CD4-positive, alpha-beta T cell (primary cell): ENCODE measurements around the gene SPDYC. TPM values are rescaled to one million over a fixed set of nuclear protein-coding genes. Genes with fewer than 3 reads are reported as not detected.

ENCODE experiments used
- ATAC-seq: fragments of 200-7000 bp; cut with Tn5 transposase; one replicate; pipeline ENCODE4 v1.10.0; 2022; ENCODE audit warnings: mild to moderate bottlenecking; ENCODE audit not compliant: poor library complexity
- CTCF ChIA-PET: fragments of 350-600 bp; sonication (Branson Sonifier 250); formaldehyde crosslinking; loops from one replicate; lab custom pipeline; 2021; ENCODE audit warnings: antibody characterized with exemption, inconsistent platforms; lab: Charles Lee
- POLR2A ChIA-PET: fragments of 350-600 bp; sonication (Branson Sonifier 250); formaldehyde crosslinking; loops from one replicate; lab custom pipeline; 2021; ENCODE audit warnings: antibody characterized with exemption, inconsistent platforms; lab: Charles Lee
- DNase-seq, 14 experiments: peaks; one replicate each; pipeline ENCODE4 v3.0.0-alpha.2; 2013 to 2020; ENCODE audit warnings: mixed read lengths in 2 of 14
- H3K27ac ChIP-seq, 2 donors: one replicate each; pipeline versions ENCODE4 v1.5.1 to v1.7.0; 2013; ENCODE audit warnings: low read length in 2 of 2, low read depth in 1 of 2, mild to moderate bottlenecking in 1 of 2
- H3K27me3 ChIP-seq, 2 experiments: 1 replicate in 1 of 2; 2 replicates in 1 of 2; pipeline versions ENCODE4 v1.6.1 to v1.7.0; 2013; ENCODE audit warnings: low read length in 2 of 2, control low read depth in 1 of 2, mild to moderate bottlenecking in 1 of 2, moderate library complexity in 1 of 2; ENCODE audit not compliant: insufficient read depth in 2 of 2, control insufficient read depth in 1 of 2
- H3K36me3 ChIP-seq: one replicate; pipeline ENCODE4 v1.6.1; 2013; ENCODE audit warnings: low read length, control low read depth; ENCODE audit not compliant: insufficient read depth
- H3K4me1 ChIP-seq: one replicate; pipeline ENCODE4 v1.6.1; 2013; ENCODE audit warnings: low read length, control low read depth; ENCODE audit not compliant: insufficient read depth
- H3K4me3 ChIP-seq: one replicate; pipeline ENCODE4 v1.5.1; 2013; ENCODE audit warnings: mild to moderate bottlenecking, low read length, moderate library complexity
- H3K9me3 ChIP-seq, 2 experiments: 1 replicate in 1 of 2; 2 replicates in 1 of 2; pipeline versions ENCODE4 v1.6.1 to v1.7.0; 2013; ENCODE audit warnings: low read length in 2 of 2, mild to moderate bottlenecking in 2 of 2, control low read depth in 1 of 2, moderate library complexity in 1 of 2; ENCODE audit not compliant: control insufficient read depth in 1 of 2, insufficient read depth in 1 of 2
- H3K27ac Mint-ChIP-seq: one replicate; pipeline ENCODE4 v1.8.0; 2020; ENCODE audit warnings: mixed read lengths
- H3K27me3 Mint-ChIP-seq: one replicate; pipeline ENCODE4 v1.8.0; 2021; ENCODE audit warnings: mixed read lengths
- H3K36me3 Mint-ChIP-seq: one replicate; pipeline ENCODE4 v1.8.0; 2021; ENCODE audit warnings: low read depth, mixed read lengths
- H3K4me1 Mint-ChIP-seq: one replicate; pipeline ENCODE4 v1.8.0; 2021; ENCODE audit warnings: low read depth, mixed read lengths
- H3K4me3 Mint-ChIP-seq: one replicate; pipeline ENCODE4 v1.8.0; 2020; ENCODE audit warnings: mild to moderate bottlenecking, mixed read lengths
- H3K9me3 Mint-ChIP-seq: one replicate; pipeline ENCODE4 v1.8.0; 2020; ENCODE audit warnings: mixed read lengths
- intact Hi-C, 2 experiments: fragments of 100-400 bp; cut with DNase I in 1 of 2; cut with micrococcal nuclease in 1 of 2; formaldehyde crosslinking; loops; one replicate each; pipeline versions ENCODE4 v1.15.1 to v1.9.0; 2023 to 2025; cut with DNase I, micrococcal nuclease
- total RNA-seq, 174 experiments: library from RNA in 2 of 174; stranded (reverse) in 2 of 174; gene quantifications; one replicate each; pipeline ENCODE4 v1.2.3 and lab custom pipeline; 2021 to 2026
- TF ChIP-seq, protein P1 (sequence below): fragments of 200-600 bp; IDR thresholded peaks from one replicate; pipeline ENCODE4 v1.8.0; 2022; ENCODE audit warnings: antibody characterized with exemption, mild to moderate bottlenecking

The SPDYC gene
- total RNA-seq, 2 experiments from 2014 or later = not detected

DNA sequence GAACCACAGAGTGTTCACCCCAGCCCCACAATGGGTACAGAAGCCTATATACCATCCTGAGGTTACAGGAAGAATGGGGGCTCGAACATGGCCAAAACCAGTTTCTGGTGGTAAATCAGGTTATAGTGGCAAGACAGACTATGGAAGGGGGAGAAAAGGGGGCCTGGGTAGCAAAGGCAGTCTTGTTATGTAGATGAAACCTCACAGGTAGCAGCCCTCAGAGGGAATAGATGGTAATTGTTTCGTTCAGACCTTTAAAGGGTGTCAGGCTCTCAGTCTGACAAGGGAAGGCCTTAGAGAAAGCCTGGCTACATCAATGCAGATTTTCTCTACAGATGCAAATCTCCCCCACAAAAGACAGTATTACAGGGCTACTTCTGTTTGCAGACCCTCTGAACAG is 15.1 kb downstream of the SPDYC start:
- peak overlapping the region; percentile 18 for H3K27ac Mint-ChIP-seq
- no peaks in the 10 kb centered on the region for H3K27me3 ChIP-seq
- no peak overlapping the region for H3K27ac ChIP-seq
- no peaks in the 10 kb centered on the region for H3K27me3 Mint-ChIP-seq
- H3K4me1 ChIP-seq = peaks cover 37% of the 10 kb centered on the region
- H3K36me3 ChIP-seq = peaks cover 61% of the 10 kb centered on the region
- ChIA-PET POLR2A (no interaction called here), CTCF (no interaction called here)
- H3K9me3 ChIP-seq = no peaks in the 10 kb centered on the region
- H3K4me3 Mint-ChIP-seq = peak overlapping the region; percentile 48
- TF ChIP-seq, protein P1, sequence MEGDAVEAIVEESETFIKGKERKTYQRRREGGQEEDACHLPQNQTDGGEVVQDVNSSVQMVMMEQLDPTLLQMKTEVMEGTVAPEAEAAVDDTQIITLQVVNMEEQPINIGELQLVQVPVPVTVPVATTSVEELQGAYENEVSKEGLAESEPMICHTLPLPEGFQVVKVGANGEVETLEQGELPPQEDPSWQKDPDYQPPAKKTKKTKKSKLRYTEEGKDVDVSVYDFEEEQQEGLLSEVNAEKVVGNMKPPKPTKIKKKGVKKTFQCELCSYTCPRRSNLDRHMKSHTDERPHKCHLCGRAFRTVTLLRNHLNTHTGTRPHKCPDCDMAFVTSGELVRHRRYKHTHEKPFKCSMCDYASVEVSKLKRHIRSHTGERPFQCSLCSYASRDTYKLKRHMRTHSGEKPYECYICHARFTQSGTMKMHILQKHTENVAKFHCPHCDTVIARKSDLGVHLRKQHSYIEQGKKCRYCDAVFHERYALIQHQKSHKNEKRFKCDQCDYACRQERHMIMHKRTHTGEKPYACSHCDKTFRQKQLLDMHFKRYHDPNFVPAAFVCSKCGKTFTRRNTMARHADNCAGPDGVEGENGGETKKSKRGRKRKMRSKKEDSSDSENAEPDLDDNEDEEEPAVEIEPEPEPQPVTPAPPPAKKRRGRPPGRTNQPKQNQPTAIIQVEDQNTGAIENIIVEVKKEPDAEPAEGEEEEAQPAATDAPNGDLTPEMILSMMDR = no peak
- no peak overlapping the region for H3K4me3 ChIP-seq
- DNase-seq (no peak), ATAC-seq (no peak)
- peaks cover 53% of the 10 kb centered on the region for H3K36me3 Mint-ChIP-seq
- H3K9me3 Mint-ChIP-seq = no peaks in the 10 kb centered on the region
- peaks cover 15% of the 10 kb centered on the region for H3K4me1 Mint-ChIP-seq
- intact Hi-C loops = no loop called here

DNA sequence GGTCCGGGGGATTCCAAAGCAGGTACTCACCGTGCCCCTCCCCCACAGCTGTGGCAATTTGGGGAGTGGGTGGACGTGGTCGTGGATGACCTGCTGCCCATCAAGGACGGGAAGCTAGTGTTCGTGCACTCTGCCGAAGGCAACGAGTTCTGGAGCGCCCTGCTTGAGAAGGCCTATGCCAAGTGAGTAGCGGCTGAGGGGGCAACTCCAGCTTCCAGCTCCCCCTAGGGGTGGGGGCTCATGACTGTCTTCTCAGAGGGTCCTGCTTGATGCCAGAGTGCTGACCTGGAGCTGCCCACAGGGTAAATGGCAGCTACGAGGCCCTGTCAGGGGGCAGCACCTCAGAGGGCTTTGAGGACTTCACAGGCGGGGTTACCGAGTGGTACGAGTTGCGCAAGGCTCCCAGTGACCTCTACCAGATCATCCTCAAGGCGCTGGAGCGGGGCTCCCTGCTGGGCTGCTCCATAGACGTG is 15.9 kb downstream of the SPDYC start:
- peaks cover 68% of the 10 kb centered on the region for H3K36me3 ChIP-seq
- H3K4me3 ChIP-seq = no peak overlapping the region
- DNase-seq (peak in 1 of 14 experiments; percentile 34), ATAC-seq (no peak)
- ChIA-PET CTCF (no interaction called here), POLR2A (no interaction called here)
- Mint-ChIP-seq H3K36me3 (peaks cover 60% of the 10 kb centered on the region), H3K27me3 (no peaks in the 10 kb centered on the region), H3K27ac (no peak overlapping the region), H3K4me1 (peaks cover 17% of the 10 kb centered on the region), H3K9me3 (no peaks in the 10 kb centered on the region), H3K4me3 (no peak overlapping the region)
- H3K9me3 ChIP-seq = no peaks in the 10 kb centered on the region
- intact Hi-C loops = no loop called here
- TF ChIP-seq, protein P1 = no peak
- no peak overlapping the region for H3K27ac ChIP-seq
- H3K27me3 ChIP-seq = no peaks in the 10 kb centered on the region
- H3K4me1 ChIP-seq = peaks cover 30% of the 10 kb centered on the region

DNA sequence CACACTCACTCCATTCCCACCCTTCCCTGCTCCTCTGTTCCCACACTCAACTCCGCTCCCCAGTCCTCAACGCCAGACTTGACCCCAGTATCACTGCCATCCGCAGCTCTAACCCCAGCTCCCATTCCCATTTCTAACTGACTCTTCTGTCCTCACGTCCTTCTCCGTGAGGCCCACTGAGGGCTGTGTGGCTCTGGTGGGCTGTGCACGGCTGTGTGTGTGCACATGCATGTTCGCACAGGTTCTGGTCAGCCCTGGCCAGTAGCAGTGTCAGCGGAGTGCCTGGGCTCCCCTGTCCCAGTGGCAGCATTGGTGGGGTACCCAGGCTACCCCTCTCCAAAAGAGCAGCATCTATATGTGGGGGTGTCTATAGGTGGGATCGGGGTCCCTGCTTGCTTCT is 16.7 kb downstream of the SPDYC start:
- Histone ChIP-seq H3K4me1 (peaks cover 28% of the 10 kb centered on the region), H3K9me3 (no peaks in the 10 kb centered on the region), H3K27me3 (no peaks in the 10 kb centered on the region), H3K36me3 (peaks cover 72% of the 10 kb centered on the region), H3K4me3 (no peak overlapping the region), H3K27ac (no peak overlapping the region)
- H3K9me3 Mint-ChIP-seq = no peaks in the 10 kb centered on the region
- peaks cover 68% of the 10 kb centered on the region for H3K36me3 Mint-ChIP-seq
- intact Hi-C loops = no loop called here
- no peak for ATAC-seq
- no peak for DNase-seq
- TF ChIP-seq, protein P1 = no peak
- ChIA-PET CTCF (no interaction called here), POLR2A (no interaction called here)
- peak overlapping the region; percentile 15 for H3K4me3 Mint-ChIP-seq
- no peak overlapping the region for H3K27ac Mint-ChIP-seq
- H3K27me3 Mint-ChIP-seq = no peaks in the 10 kb centered on the region
- H3K4me1 Mint-ChIP-seq = peaks cover 17% of the 10 kb centered on the region
